Muscle layer of colon (tissue), 2 donors: ENCODE results near the gene TFB1M.
A peak's percentile ranks its signal among the peaks of the same experiment; 100 is the strongest.

Source experiments
- H3K27ac ChIP-seq: one replicate; pipeline ENCODE4 v1.7.0; 2013; ENCODE audit warnings: low read depth, mild to moderate bottlenecking, low read length, moderate library complexity
- H3K27me3 ChIP-seq, 2 donors: one replicate each; pipeline ENCODE4 v1.7.0; 2013; ENCODE audit warnings: low read length in 2 of 2, mild to moderate bottlenecking in 2 of 2; ENCODE audit not compliant: insufficient read depth in 2 of 2, control insufficient read depth in 1 of 2
- H3K36me3 ChIP-seq: one replicate; pipeline ENCODE4 v1.7.0; 2013; ENCODE audit warnings: mild to moderate bottlenecking, low read length; ENCODE audit not compliant: insufficient read depth
- H3K4me1 ChIP-seq: one replicate; pipeline ENCODE4 v1.7.0; 2013; ENCODE audit warnings: mild to moderate bottlenecking, low read length; ENCODE audit not compliant: insufficient read depth
- H3K4me3 ChIP-seq, 2 donors: one replicate each; pipeline ENCODE4 v1.7.0; 2013; ENCODE audit warnings: low read length in 2 of 2, low read depth in 1 of 2, mild to moderate bottlenecking in 1 of 2, moderate library complexity in 1 of 2
- H3K9ac ChIP-seq: one replicate; pipeline ENCODE4 v1.7.0; 2013; ENCODE audit warnings: low read length
- H3K9me3 ChIP-seq: one replicate; pipeline ENCODE4 v1.7.0; 2013; ENCODE audit warnings: mild to moderate bottlenecking, low read length
- donor health status: abdominal sarcoma.
- donor health status: Adenocarcinoma of cecum.

TFB1M gene

DNA sequence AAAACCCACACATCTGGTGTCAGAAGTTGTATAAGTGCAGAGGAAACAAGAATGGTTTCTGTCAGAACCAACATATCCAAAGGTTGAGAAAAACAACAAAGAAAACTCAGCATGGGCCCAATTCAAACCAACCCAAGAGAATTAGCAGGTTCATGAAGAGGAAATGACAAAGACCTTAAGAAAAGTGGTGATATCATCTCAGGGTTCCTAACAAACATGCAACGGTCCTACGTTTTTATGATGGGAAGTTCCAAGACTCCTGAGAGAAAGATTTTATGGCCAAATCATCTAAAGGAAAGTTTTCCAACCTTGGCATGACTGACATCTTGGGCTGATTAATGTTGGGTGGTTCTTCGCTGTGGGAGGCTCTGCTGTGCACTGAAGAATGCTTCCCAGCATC, 23.0 kb downstream of the TFB1M start:
- H3K27ac ChIP-seq, result no peak overlapping the region
- H3K4me3 ChIP-seq, result no peak overlapping the region
- no peak overlapping the region for H3K9ac ChIP-seq
- H3K9me3 ChIP-seq, result no peaks in the 10 kb centered on the region
- no peaks in the 10 kb centered on the region for H3K4me1 ChIP-seq
- peaks cover 6% of the 10 kb centered on the region for H3K36me3 ChIP-seq
- H3K27me3 ChIP-seq, result no peaks in the 10 kb centered on the region

DNA sequence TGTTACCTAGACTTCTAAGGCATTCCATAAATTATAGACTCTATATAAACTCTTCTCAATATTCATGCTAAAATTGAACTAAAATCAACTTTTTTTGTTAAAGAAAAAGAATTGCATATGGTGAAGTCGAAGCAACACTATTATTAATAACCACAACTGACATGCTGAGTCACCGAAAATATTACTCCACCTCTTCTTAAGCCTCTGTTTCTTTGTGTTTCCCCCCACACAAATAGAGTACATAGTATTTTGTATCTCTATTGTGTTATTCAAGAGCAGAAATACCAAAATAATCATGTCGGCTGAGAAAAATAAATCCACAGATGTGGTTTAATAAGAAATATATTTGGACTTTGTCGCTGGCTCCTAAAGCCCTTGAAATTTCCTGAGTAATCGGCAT, 23.8 kb downstream of the TFB1M start:
- peaks cover 6% of the 10 kb centered on the region for H3K36me3 ChIP-seq
- H3K4me1 ChIP-seq, result no peaks in the 10 kb centered on the region
- H3K9me3 ChIP-seq, result no peaks in the 10 kb centered on the region
- H3K9ac ChIP-seq, result no peak overlapping the region
- H3K27me3 ChIP-seq, result no peaks in the 10 kb centered on the region
- no peak overlapping the region for H3K27ac ChIP-seq
- H3K4me3 ChIP-seq, result no peak overlapping the region

DNA sequence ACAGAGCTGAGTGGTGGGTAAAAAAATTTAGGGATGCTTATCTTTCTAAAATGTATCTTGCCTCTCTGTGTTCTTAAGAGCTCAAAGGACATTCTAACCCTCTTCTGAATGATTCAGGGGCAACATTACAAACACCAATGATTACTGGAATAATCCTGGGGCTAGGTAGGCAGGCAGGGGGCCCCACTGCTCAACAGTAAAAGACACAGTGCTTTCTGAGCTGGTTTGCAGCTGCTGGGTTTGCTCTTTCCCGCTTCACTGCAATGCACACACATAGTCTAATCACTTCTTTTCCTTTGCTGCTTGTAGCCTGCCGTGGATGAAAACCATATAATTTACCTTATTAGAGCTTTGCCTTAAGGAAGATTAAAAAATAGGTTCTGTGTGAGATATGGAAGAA, 26.5 kb downstream of the TFB1M start:
- Histone ChIP-seq H3K9ac (no peak overlapping the region), H3K9me3 (no peaks in the 10 kb centered on the region), H3K4me1 (no peaks in the 10 kb centered on the region), H3K4me3 (no peak overlapping the region), H3K27me3 (no peaks in the 10 kb centered on the region), H3K27ac (no peak overlapping the region), H3K36me3 (peaks cover 18% of the 10 kb centered on the region)

DNA sequence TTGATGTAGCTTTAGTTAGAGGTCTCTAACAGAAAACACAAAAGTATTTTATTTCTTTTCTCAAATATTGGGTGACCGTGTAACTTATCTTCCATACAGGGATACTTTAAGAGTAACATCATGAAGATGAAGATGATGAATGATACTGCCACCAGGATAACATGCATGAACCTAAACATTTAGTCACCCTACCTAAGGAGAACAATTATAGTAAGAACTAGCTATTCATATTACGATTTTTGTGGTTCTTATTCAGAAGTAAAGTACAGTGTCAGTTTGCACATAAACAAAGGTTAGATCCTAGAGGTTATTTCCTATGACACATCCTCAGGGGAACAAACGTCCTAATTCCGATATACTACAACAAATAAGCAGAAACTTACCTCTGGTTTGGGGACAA, 29.5 kb downstream of the TFB1M start:
- Histone ChIP-seq H3K36me3 (peaks cover 25% of the 10 kb centered on the region), H3K9ac (no peak overlapping the region), H3K4me1 (no peaks in the 10 kb centered on the region), H3K27ac (no peak overlapping the region), H3K9me3 (no peaks in the 10 kb centered on the region), H3K27me3 (no peaks in the 10 kb centered on the region), H3K4me3 (no peak overlapping the region)

DNA sequence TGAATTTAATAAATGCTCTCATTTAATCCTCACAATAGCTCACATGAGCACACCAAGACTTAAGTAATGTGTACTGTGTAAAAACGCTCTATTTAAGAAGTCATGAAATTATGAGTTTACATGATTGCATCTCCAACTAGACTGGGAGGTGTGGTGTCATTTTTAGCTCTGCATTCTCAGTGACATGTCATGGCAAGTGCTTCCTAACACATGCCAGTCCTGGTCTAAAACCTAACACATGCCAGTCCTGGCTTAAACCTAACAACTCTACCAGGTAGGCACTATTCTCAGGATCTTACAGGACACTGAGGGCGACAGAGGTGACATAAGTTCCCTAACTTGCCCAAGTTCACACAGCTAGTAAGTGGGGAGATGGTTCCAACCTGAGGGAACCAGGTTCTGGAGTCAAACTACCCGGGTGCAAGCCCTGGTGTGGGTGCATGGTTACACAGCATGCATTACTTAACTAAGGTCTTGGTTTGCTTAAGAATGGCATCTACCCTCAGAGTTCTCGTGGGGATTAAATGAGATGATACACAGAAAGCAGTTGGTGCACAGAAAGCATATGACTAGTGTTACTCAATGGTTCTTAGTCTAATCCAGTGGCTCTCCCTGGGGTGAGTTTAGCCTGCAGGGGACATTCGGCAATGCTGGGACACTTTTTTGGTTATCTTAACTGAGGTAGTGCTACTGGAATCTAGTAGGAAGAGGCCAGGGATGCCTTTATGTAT, 35.8 kb downstream of the TFB1M start:
- Histone ChIP-seq H3K9ac (no peak overlapping the region), H3K4me3 (no peak overlapping the region), H3K27ac (no peak overlapping the region), H3K36me3 (peaks cover 10% of the 10 kb centered on the region), H3K27me3 (no peaks in the 10 kb centered on the region), H3K4me1 (peaks cover 29% of the 10 kb centered on the region), H3K9me3 (no peaks in the 10 kb centered on the region)

DNA sequence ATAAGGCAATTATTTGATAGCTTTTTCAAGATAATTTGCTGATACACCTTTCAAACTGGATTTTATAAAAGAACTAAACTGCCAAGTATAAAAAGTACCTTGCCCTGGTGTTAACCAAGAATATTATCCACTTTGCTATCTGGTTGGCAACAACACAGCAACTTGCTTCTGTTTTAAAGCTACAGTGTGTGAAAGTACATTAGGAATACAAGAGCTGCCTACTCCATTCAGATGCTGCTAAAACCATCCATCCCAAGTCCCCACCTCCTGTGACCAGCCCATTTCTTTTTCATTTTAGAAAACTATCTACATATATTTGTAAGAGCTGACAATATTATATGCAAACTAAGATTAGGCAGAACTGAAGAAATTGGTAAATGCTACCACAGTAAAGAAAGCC, 37.6 kb downstream of the TFB1M start:
- H3K9ac ChIP-seq, result no peak overlapping the region
- H3K36me3 ChIP-seq, result peaks cover 10% of the 10 kb centered on the region
- H3K4me3 ChIP-seq, result no peak overlapping the region
- H3K27me3 ChIP-seq, result no peaks in the 10 kb centered on the region
- H3K27ac ChIP-seq, result peak overlapping the region; percentile 59
- H3K9me3 ChIP-seq, result no peaks in the 10 kb centered on the region
- peaks cover 45% of the 10 kb centered on the region for H3K4me1 ChIP-seq

DNA sequence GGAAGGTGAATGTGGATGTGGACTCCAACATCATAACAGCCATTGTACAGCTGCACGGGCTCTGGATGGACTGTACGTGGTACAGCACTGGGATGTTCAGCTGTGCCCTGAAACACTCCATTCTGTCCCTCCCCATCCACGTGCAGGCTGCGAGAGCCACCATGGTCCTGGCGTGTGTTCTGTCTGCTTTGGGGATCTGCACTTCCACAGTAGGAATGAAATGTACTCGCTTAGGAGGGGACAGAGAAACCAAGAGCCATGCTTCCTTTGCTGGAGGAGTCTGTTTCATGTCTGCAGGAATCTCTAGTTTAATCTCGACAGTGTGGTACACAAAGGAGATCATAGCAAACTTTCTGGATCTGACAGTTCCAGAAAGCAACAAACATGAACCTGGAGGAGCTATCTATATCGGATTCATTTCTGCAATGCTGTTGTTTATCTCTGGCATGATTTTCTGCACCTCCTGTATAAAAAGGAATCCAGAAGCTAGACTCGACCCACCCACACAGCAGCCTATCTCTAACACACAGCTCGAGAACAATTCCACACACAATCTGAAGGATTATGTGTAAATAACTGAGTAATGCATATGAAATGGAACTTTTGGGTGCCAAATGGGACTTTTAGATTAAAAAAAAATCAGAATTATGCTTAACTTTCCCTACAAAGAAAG, 38.3 kb downstream of the TFB1M start:
- Histone ChIP-seq H3K27ac (peak overlapping the region; percentile 59), H3K36me3 (peaks cover 10% of the 10 kb centered on the region), H3K4me1 (peaks cover 45% of the 10 kb centered on the region), H3K4me3 (no peak overlapping the region), H3K9ac (no peak overlapping the region), H3K27me3 (no peaks in the 10 kb centered on the region), H3K9me3 (no peaks in the 10 kb centered on the region)

DNA sequence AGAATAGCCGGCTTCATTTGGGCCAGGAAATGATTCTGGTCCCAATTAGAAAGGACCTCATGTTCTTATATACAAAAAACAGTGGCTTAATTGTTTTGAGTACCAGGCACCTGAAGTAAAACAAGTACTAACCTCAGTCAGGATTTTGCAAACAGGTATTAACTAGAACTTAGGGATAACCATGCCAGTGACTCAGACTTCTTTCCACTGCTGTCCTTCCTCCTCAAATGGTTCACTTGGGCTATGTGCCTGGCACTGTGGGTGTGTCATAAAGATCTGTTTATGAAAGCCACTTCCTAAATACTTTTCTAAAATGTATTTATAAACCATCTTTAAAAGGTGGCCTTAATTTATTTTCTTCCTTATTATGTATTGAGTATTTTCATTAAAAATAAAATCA, 39.8 kb downstream of the TFB1M start:
- no peak overlapping the region for H3K4me3 ChIP-seq
- peak overlapping the region; percentile 62 for H3K27ac ChIP-seq
- no peak overlapping the region for H3K9ac ChIP-seq
- H3K27me3 ChIP-seq, result no peaks in the 10 kb centered on the region
- peaks cover 3% of the 10 kb centered on the region for H3K36me3 ChIP-seq
- no peaks in the 10 kb centered on the region for H3K9me3 ChIP-seq
- H3K4me1 ChIP-seq, result peaks cover 45% of the 10 kb centered on the region

DNA sequence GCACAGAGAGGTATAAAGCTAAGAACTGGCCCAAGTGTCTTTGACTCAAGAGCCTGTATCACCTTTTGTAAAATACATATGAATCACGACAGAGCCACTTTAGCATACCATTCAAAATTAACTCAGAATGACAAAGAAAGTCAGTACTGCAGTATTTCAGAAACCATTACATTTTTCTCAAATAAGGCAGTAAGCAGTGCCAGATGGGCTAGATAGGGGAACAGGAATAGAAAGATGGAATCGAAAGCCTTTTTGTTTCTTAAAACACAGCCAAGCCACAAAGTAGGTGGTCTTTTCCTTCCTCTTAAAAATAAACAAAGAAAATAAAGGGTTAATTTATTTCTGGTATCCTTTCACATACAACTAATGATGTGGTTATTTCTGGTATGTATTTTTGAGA, 40.2 kb downstream of the TFB1M start:
- Histone ChIP-seq H3K27ac (peak overlapping the region; percentile 63), H3K4me3 (no peak overlapping the region), H3K27me3 (no peaks in the 10 kb centered on the region), H3K9ac (no peak overlapping the region), H3K4me1 (peaks cover 45% of the 10 kb centered on the region), H3K36me3 (peaks cover 3% of the 10 kb centered on the region), H3K9me3 (no peaks in the 10 kb centered on the region)

DNA sequence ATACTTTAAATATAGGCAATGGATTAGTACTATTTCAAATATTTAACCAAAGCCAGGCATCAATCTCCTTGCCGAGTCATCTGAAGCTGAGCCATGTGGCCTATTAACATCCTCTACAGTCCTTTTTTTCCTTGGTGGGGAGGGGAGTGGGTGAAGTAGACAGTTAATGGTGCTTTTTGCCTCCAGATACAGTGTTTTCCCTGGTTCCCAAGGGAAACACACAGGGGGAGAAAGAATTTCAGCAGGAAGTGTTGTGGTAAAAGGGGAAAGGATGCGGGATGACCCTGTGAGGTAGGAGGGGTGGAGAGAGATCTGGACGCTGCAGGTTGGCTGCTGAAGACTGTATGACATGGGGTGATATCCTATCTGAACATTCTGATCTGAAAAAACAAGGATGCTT, 40.9 kb downstream of the TFB1M start:
- Histone ChIP-seq H3K4me1 (peaks cover 45% of the 10 kb centered on the region), H3K9me3 (no peaks in the 10 kb centered on the region), H3K9ac (no peak overlapping the region), H3K27me3 (no peaks in the 10 kb centered on the region), H3K27ac (peak overlapping the region; percentile 63), H3K4me3 (no peak overlapping the region), H3K36me3 (peaks cover 3% of the 10 kb centered on the region)

DNA sequence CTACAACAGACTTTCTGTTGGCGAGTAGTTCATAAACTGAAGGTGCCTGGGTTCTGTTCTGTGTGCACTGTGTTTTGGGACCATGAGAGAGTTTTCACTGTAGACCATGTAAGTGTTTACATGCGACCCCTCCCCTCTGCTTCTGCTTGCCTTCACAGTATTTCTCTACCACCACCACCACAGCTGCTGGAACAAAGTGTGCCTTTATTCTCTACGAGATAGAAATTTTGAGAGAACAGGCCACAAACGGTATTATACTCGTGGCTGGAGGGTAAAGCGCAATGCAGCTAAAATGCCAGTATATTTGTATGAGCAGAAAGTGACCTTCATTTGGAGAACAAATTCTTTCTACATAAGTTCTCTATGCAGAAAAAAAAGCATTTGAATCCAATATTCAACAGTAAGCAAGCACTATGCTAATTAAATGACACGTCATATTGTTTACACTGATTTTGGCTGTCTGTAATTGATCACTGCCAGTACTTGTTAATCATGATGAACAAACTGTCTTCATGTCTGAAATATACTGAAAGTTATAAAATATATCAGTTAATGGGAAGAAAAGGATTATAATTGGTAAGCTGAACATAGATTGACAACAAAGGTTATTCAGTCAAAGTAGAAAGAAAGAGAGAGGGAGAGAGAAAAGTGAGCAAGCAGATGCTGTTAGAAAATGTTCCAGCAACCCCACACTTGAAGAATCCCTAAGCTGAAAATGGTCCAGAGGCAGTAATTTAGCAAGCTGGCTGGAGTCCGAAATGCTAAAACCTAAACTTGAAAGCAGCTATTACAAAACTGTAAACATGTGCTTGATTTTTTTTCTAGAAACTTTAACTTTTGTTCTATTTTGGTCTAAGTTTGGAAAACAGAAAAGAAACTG, 41.7 kb downstream of the TFB1M start:
- Histone ChIP-seq H3K4me1 (peaks cover 45% of the 10 kb centered on the region), H3K27me3 (no peaks in the 10 kb centered on the region), H3K9ac (peak overlapping the region; percentile 13), H3K36me3 (peaks cover 3% of the 10 kb centered on the region), H3K9me3 (no peaks in the 10 kb centered on the region), H3K27ac (peak overlapping the region; percentile 63), H3K4me3 (peak overlapping the region; percentile 8 to 22)
